SKM-1 treated with dmso at 0.1 percent for 144 hours (cell line): Measurements from ENCODE around the gene SH2D3C.

Source experiments
- DNase-seq: peaks from one replicate; lab custom pipeline; 2025; ENCODE audit not compliant: unreplicated experiment; lab: John Stamatoyannopoulos, UW

Gene SH2D3C

DNA sequence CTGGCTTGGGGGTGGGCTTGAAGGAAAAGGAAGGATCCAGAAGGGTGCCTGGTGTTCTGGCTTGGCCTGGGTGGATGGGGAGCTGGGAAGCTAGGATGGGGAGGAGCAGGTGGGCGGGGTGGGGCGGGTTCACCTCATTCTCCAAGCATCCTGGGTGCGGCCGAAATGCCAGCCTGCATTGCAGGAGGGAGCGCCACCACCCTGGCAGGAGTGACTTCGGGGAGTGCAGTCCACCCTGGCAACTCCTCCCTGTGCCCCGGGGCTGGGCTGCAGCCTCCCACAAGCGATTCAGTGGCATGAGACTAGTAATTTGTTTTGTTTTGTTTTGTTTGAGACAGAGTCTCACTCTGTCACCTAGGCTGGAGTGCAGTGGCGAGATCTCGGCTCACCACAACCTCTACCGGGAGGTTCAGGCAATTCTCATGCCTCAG is 57.1 kb downstream of the SH2D3C start:
- no peak for DNase-seq

DNA sequence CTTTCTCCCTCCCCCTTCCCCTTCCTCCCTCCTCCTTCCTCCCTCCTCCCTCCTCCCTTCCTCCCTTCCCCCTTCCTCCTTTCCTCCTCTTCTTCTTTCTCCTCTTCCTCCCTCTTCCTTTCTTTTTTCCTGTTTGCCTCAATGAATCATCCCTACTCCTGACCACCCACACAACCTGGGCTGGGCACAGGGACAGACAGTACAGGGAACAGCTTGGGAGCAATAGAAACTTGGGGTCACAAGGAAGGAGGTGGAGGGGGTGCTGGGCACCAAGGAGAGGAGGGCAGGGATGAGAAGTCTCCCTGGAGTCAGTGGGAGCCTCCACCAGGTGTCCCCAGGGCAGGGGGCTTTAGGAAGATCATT is 57.6 kb downstream of the SH2D3C start:
- no peak for DNase-seq

GRCh38 chr9:127720031-127720864 is 58.2 kb downstream of the SH2D3C start:
- peak; percentile 47 for DNase-seq

GRCh38 chr9:127717766-127718165 is 60.7 kb downstream of the SH2D3C start:
- DNase-seq: no peak

- no peak for DNase-seq
These were observed 62.1 kb downstream of the SH2D3C start for GRCh38 chr9:127716412-127716811.

GRCh38 chr9:127715470-127716337 is 62.8 kb downstream of the SH2D3C start, which contains the start of the genes PTRH1 and TTC16:
TSS of gene PTRH1 (minus strand) at chr9:127715663. CDS start at chr9:127715639, 24 bp downstream.
TSS of gene TTC16 (plus strand) at chr9:127716079. CDS start at chr9:127716146, 67 bp downstream.
- peak; percentile 90 for DNase-seq

GRCh38 chr9:127714951-127715469 is 63.5 kb downstream of the SH2D3C start:
- DNase-seq: no peak

DNA sequence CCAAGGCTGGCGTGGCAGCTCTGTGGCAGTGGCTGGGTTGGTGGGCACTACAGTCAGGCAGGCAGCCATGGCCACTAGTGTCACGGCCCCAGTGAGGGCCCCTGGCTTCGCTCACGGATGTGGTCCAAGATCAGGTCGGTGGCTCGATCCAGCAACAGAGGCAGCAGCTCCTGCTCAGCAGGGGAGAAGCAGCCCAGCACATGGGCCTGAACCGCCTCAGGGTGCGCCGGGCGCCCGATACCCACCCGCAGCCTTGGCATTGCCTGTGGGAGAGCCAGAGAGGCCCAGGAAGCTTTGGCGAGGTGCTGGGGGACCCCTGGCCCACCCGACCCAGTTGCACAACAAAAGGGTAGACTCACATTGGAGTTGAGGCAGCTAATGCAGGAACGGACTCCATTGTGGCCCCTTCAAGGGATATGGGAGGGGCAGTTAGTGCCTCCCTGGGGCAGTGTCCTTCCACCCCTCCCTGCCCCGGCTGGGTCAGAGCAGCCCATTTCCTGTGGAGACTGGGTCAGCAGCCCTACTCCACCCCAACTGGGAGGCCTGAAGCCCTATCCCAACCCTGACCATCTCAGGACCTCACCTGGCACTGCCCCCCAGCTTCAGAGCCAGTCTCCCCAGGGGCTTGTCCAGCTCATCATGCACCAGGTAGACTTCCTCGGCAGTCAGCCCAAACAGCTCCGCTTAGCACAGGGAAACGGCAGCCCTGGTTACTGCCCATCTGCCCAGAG is 64.3 kb downstream of the SH2D3C start:
- DNase-seq: no peak

- DNase-seq: no peak
These were observed 65.6 kb downstream of the SH2D3C start for GRCh38 chr9:127712867-127713266.

DNA sequence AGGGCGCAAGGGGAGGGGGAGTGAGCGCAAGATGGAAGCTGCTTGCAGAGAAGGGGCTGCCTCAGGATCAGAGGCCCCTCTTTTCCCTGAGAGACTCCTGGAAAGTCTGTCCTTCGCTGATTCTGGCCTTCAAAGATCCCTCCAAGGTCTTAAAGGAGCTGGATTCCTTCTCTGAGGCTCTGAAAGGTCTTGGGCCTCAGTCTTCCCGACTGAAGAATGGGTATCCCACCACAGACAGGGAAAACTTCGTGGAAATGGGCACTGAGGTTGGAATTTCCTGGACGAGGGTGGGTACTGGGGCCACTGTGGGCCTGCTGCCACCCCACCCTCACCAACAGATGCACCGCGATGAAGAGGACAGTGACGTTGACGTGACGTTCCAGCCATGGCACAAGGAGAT is 66.1 kb downstream of the SH2D3C start:
- DNase-seq: no peak

GRCh38 chr9:127711831-127712274 is 66.6 kb downstream of the SH2D3C start:
- no peak for DNase-seq

GRCh38 chr9:127711226-127711701 is 67.2 kb downstream of the SH2D3C start:
- peak; percentile 27 for DNase-seq

DNA sequence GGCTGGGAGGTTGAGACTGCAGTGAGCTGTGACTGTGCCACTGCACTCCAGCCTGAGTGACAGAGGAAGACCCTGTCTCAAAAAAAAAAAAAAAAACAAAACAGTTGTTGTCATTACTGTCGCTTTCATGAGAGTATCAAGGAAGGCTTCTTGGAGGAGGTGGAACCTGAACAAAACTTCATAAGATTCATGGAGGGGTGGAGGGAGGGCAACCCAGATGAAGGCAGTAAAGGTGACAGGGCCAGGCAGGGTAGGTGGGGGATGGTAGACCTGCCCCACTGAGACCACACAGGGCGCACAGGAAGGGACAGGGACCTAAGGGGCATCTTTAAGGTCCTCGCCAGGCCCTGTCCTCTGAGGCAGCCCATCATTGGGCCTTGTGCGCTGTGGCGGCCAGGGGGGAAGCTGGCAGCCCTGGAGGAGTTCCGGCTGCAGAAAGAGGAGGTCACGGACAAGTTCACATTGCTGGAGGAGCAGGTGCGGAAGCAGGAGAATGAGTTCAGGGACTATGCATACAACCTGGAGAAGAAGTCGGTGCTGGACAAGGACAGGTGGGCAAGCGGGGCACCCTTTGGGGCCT is 68.2 kb downstream of the SH2D3C start:
- DNase-seq: no peak

DNA sequence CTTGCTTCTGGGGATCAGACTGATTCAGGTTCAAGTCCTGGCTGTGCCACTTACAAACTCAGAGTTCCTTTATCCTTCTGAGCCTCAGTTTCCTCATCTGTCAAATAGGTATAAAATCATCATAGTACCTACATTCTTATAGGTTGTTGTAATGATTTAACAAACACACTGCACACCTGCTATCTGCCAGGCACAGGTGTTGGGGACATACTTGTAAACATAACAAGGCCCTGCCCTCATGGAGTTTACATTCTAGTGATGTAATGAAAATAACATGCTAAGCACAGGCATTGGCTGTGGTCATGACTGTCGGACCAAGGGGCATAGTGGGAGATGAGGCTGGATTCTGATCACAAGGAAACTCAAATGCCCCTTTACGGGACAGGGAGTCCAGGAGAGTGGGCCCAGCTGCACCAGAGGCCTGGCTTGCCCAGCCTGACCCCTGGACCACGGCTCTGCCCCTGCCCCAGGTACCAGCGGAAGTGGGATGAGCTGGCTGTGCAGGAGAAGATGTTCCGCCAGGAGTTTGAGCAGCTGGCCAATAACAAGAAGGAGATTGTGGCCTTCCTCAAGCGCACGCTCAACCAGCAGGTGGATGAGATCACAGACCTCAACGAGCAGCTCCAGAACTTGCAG is 69.4 kb downstream of the SH2D3C start:
- no peak for DNase-seq

- DNase-seq: no peak
These were observed 70.7 kb downstream of the SH2D3C start for GRCh38 chr9:127707766-127708165.

- peak; percentile 19 for DNase-seq
These were observed 71.6 kb downstream of the SH2D3C start, which contains the start of gene CFAP157 for GRCh38 chr9:127706836-127707241. TSS of gene CFAP157 (plus strand) at chr9:127706988. CDS start at chr9:127707032, 44 bp downstream.

DNA sequence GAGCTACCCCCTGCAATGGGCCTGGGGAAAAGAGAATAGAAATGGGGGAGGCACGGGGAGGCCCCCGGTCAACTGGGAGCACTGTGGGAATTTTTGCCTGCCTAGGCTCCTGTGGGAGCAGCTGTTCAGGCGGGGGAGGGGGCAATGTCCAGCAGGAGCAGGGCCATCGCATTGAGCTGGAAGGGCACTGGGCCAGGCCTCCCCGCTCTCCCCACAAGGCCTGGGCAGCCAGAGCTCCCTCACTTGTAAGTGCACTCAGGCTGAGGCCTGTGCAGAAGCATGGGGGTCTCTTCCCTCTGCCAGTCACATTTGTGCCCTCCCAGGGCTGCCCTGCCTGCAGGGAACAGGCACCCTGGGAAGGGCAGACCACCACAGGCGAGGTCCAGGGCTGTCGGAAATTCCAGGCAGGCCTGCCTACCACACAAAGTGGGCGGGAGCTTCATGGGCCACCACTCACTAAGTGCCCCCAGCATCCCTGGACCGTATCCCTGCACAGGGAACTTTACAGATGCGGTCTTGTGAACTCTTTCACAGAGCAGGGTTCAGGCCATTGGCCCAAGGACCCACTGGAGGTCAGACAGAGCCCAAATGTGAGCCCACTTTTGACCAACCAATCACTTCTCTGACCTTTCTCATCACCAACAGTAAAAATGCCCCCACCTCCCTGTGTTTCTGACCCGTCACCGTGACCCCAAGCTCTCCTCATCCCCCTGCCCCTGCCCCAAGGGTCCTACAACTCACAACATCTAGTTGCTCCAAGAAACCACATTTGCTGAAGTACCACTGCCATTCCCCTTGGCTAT is 72.7 kb downstream of the SH2D3C start:
- no peak for DNase-seq

DNA sequence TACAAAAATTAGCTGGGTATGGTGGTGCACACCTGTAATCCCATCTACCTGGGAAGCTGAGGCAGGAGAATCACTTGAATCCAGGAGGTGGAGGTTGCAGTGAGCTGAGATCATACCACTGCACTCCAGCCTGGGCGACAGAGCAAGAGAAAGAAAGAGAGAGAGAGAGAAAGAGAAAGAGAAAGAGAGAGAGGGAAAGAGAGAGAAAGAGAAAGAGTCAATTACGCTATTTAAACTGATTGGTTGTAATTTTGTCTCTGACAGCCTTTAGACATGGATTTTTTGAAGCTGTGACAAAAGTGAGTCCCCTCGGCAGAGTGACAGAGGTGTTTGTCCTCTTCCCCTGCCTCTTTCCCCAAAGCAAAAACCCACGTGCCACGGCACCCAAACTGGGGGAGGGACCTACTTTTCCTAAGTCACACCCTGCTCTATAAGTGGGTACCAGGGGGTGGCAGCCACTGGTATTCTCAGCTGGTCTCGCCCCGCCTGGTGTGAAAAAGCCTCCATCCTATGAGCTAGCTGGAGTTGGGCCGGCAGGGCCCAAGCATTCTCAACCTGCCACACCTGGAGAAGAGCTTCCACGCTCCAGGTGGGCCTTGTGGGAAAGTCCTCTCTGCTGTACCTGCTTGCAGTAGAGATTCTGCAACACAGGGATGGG is 75.0 kb downstream of the SH2D3C start:
- no peak for DNase-seq
